ENCODE data around the gene SLC22A12.

DNA sequence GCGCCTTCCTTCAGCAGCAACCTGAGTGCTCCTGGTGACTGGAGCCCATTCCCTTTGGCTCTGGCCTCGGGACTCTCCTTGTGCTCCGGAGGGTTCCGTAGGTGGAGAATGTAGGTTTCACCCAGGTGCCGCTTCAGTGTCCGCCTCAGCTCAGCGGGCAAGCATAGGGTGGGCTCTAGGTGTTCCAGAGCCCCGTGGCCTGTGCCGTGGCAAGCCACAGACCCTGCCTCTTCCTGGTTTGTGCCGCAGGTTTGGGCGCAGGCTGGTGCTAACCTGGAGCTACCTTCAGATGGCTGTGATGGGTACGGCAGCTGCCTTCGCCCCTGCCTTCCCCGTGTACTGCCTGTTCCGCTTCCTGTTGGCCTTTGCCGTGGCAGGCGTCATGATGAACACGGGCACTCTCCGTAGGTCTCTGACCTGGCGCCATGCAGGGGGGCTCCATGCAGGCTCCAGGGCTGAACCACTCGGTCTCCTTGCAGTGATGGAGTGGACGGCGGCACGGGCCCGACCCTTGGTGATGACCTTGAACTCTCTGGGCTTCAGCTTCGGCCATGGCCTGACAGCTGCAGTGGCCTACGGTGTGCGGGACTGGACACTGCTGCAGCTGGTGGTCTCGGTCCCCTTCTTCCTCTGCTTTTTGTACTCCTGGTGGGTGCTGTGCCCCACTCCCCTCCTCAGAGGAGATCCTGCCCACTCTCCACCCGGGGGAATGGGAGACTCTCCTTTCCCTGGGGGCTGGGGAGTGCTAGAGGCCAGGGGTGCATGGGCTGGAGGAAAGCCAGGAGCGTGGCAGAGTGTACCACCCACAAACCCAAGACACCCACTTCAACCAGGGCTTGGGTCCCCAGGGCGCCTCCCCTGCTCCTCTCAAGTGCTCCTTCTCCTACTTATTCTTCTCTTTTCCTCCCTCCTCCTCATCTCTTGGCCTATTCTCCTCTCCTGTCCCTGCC is 2.4 kb downstream of the SLC22A12 start:
- TF ChIP-seq, protein P1, sequence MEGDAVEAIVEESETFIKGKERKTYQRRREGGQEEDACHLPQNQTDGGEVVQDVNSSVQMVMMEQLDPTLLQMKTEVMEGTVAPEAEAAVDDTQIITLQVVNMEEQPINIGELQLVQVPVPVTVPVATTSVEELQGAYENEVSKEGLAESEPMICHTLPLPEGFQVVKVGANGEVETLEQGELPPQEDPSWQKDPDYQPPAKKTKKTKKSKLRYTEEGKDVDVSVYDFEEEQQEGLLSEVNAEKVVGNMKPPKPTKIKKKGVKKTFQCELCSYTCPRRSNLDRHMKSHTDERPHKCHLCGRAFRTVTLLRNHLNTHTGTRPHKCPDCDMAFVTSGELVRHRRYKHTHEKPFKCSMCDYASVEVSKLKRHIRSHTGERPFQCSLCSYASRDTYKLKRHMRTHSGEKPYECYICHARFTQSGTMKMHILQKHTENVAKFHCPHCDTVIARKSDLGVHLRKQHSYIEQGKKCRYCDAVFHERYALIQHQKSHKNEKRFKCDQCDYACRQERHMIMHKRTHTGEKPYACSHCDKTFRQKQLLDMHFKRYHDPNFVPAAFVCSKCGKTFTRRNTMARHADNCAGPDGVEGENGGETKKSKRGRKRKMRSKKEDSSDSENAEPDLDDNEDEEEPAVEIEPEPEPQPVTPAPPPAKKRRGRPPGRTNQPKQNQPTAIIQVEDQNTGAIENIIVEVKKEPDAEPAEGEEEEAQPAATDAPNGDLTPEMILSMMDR (conservative IDR thresholded peaks at IDR 0.05; ENCODE audit: low read depth in 2 of 2) = no peak
- TF ChIP-seq JUNB (IDR thresholded peaks at IDR 0.05; ENCODE audit: unreplicated experiment) = no peak
